ENCODE measurements around the gene SLC10A2. TPM values are rescaled to one million over a fixed set of nuclear protein-coding genes. Genes with fewer than 3 reads are reported as not detected.

SLC10A2 gene
- polyA plus RNA-seq, 3 donors: not detected

GRCh38 chr13:103067751-103068555, 1.7 kb upstream of the SLC10A2 start:
- Histone ChIP-seq H3K79me2 (ENCODE audit: insufficient read depth, low read length) (no peaks in the 10 kb centered on the region), H3K36me3 (replicated peaks in 1 of 2; ENCODE audit: control insufficient read depth in 1 of 2, insufficient read depth in 2 of 2, low read length in 2 of 2) (no peaks in the 10 kb centered on the region), H3K9ac (ENCODE audit: insufficient read depth, low read length, poor library complexity, severe bottlenecking) (no peak overlapping the region), H2AFZ (ENCODE audit: insufficient read depth, low read depth, low read length, poor library complexity, severe bottlenecking) (no peak overlapping the region), H3K4me1 (ENCODE audit: control insufficient read depth in 1 of 2, insufficient read depth in 2 of 2, low read length in 2 of 2) (no peaks in the 10 kb centered on the region), H3K27ac (ENCODE audit: low read depth in 1 of 2, low read length in 2 of 2) (no peak overlapping the region), H4K20me1 (ENCODE audit: insufficient read depth, low read length) (no peaks in the 10 kb centered on the region), H3K9me3 (replicated peaks in 1 of 2; ENCODE audit: control insufficient read depth in 1 of 2, insufficient read depth in 1 of 2, low read length in 2 of 2) (peaks cover 8 to 17% of the 10 kb centered on the region in 2 donors), H3K4me2 (replicated peaks; ENCODE audit: extremely low read depth, low read length, poor library complexity, severe bottlenecking) (no peak overlapping the region), H3K4me3 (replicated peaks in 1 of 3; ENCODE audit: low read depth in 2 of 3, low read length in 3 of 3) (no peak overlapping the region), H3K27me3 (ENCODE audit: control insufficient read depth in 2 of 2, insufficient read depth in 2 of 2, low read length in 2 of 2) (no peaks in the 10 kb centered on the region)
- no peak overlapping the region for H3K4me3 Mint-ChIP-seq
- peaks cover 0 to 20% (median 8%) of the 10 kb centered on the region in 7 donors for H3K9me3 Mint-ChIP-seq
- TF ChIP-seq CTCF (IDR thresholded peaks at IDR 0.05): no peak
- 88% methylated on average over 4 of the region's 7 CpGs for WGBS (ENCODE audit: insufficient coverage)
- no peaks in the 10 kb centered on the region for H3K4me1 Mint-ChIP-seq
- intact Hi-C loops (cut with micrococcal nuclease): no loop called here
- peak overlapping the region in 1 of 7 donors; percentile 62 for H3K27ac Mint-ChIP-seq
- no peaks in the 10 kb centered on the region for H3K27me3 Mint-ChIP-seq (ENCODE audit: low read depth in 3 of 3)
- no peaks in the 10 kb centered on the region for H3K36me3 Mint-ChIP-seq
- DNase-seq: no peak

- Histone ChIP-seq H3K79me2 (ENCODE audit: insufficient read depth, low read length) (no peaks in the 10 kb centered on the region), H3K4me3 (replicated peaks in 1 of 3; ENCODE audit: low read depth in 2 of 3, low read length in 3 of 3) (no peak overlapping the region), H3K4me1 (ENCODE audit: control insufficient read depth in 1 of 2, insufficient read depth in 2 of 2, low read length in 2 of 2) (no peaks in the 10 kb centered on the region), H3K36me3 (replicated peaks in 1 of 2; ENCODE audit: control insufficient read depth in 1 of 2, insufficient read depth in 2 of 2, low read length in 2 of 2) (no peaks in the 10 kb centered on the region), H2AFZ (ENCODE audit: insufficient read depth, low read depth, low read length, poor library complexity, severe bottlenecking) (no peak overlapping the region), H3K27ac (ENCODE audit: low read depth in 1 of 2, low read length in 2 of 2) (no peak overlapping the region), H3K9ac (ENCODE audit: insufficient read depth, low read length, poor library complexity, severe bottlenecking) (no peak overlapping the region), H3K9me3 (replicated peaks in 1 of 2; ENCODE audit: control insufficient read depth in 1 of 2, insufficient read depth in 1 of 2, low read length in 2 of 2) (peaks cover 8 to 14% of the 10 kb centered on the region in 2 donors), H3K27me3 (ENCODE audit: control insufficient read depth in 2 of 2, insufficient read depth in 2 of 2, low read length in 2 of 2) (no peaks in the 10 kb centered on the region), H3K4me2 (replicated peaks; ENCODE audit: extremely low read depth, low read length, poor library complexity, severe bottlenecking) (no peak overlapping the region), H4K20me1 (ENCODE audit: insufficient read depth, low read length) (no peaks in the 10 kb centered on the region)
- 92% methylated on average over 2 of the region's 3 CpGs for WGBS (ENCODE audit: insufficient coverage)
- TF ChIP-seq CTCF (IDR thresholded peaks at IDR 0.05): no peak
- Mint-ChIP-seq H3K27ac (no peak overlapping the region), H3K4me1 (no peaks in the 10 kb centered on the region), H3K4me3 (no peak overlapping the region), H3K36me3 (no peaks in the 10 kb centered on the region), H3K27me3 (ENCODE audit: low read depth in 3 of 3) (no peaks in the 10 kb centered on the region), H3K9me3 (peaks cover 0 to 16% (median 5%) of the 10 kb centered on the region in 7 donors)
- intact Hi-C loops (cut with micrococcal nuclease): no loop called here
- no peak for DNase-seq
These were observed 646 bp upstream of the SLC10A2 start for GRCh38 chr13:103066781-103067345.

Measured in CD14-positive monocyte (primary cell).